Measurements from ENCODE around the gene ADH1B.
"Not testable (repeated sequence)": the region's sequence is repeated elsewhere in the genome, so short reads cannot be mapped to it uniquely, and the experiment has no call there.

Gene ADH1B

GRCh38 chr4:99321241-99322191 lies at the start of gene ADH1B:
ADH1B (minus strand) TSS chr4:99321401; CDS start chr4:99321331, 70 bp downstream.
- no peak for DNase-seq

- DNase-seq: not testable (repeated sequence)
Measured at GRCh38 chr4:99367817-99368216, 46.6 kb upstream of the ADH1B start.

GRCh38 chr4:99366491-99366890 lies 45.3 kb upstream of the ADH1B start:
- no peak for DNase-seq

DNA sequence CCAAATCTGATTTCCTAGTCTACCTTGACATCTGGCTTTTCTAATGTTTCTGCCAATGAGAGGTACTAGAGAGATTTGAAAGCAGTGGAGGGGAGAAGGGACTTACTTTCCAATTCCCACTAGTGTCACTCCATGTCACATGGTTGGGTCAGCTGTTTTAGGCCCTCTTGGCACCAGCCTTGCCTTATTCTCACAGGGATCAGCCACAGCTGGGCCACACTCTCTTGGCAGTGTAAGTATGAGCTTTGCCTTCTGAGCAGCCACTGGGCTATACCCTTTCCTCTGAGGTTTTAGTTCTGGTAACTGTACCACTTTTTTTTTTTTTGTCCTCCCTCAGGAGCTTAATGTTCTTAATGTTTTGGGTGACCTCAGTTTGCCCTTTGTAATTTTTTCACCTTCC lies 41.6 kb upstream of the ADH1B start:
- DNase-seq: no peak

GRCh38 chr4:99361899-99362275 lies 40.7 kb upstream of the ADH1B start:
- DNase-seq: no peak

GRCh38 chr4:99361268-99361898 lies 40.2 kb upstream of the ADH1B start:
- no peak for DNase-seq

- no peak for DNase-seq
Measured at GRCh38 chr4:99359480-99360204, 38.4 kb upstream of the ADH1B start.

DNA sequence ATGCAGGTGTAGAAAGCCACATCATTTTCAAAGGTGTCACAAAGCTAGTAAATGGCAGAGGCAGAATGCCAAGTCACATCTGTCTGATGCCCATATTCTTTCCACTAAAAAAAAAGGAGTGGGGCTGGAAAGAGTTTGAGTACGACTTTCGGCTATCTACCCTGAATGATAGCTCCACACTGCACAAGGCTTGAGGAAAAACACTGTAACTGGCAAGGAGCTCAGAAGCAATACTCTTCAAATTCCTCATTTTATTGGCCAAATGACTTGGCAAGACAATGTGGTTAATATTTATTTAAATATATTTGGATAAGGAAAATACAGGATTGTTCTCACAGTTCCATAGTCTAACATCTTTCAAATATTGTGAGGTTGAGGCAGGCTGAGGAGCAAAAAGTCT lies 36.7 kb upstream of the ADH1B start:
- no peak for DNase-seq

GRCh38 chr4:99356992-99357391 lies 35.8 kb upstream of the ADH1B start:
- DNase-seq: no peak

DNA sequence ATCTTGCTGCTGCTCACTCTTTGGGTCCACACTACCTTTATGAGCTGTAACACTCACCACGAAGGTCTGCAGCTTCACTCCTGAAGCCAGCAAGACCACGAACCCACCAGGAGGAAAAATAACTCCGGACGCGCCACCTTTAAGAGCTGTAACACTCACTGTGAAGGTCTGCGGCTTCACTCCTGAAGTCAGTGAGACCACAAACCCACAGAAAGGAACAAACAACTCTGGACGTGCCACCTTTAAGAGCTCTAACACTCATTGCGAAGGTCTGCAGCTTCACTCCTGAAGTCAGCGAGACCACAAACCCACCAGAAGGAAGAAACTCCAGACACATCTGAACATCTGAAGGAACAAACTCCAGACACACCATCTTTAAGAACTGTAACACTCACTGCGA lies 34.9 kb upstream of the ADH1B start:
- not testable (repeated sequence) for DNase-seq

DNA sequence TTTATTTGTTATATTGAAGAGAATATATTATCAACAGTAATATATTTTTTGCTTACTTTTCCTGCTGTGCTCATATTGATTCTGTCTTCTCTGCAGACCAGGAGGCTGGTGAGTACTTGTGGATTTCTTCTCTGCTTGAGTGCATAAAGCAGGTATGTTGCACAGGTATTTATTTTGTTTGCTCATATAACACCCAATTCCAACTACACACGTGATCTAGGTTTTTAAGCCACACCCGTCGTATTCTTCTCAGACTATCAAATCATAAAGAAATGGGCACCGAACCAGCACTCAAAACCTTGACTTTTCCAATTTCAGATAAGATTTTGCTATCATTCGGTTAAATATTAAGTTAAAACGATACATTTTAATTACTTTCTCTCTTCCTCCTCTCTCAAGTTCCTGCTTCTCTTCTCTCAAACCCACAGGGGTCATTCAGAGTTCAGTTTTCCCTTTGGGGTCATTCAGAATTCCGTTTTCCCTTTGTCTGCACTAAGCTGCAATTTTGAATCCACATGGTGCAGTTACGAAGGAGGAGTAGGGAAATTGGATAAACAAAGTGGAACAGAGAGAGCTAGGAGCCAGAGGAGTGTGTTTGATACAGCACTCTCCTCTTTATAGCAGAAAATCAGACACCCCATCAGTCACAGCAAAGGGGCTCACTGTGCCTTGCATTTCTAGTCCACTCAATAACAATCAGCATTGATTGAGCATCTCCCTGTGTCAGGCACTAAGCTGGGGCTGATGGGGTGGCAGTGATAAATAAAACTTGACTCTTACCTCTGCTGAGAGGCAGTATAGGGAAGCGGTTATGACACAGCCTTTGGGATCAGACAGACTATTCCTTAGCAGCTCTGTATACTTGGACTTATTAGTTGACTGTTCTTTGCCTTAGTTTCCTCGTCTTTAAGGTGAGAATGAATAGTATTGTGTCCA lies 31.7 kb upstream of the ADH1B start, which contains the start of gene ADH1C:
Gene ADH1C, minus strand, starts transcription at position 145 of the 936 bp plus-strand sequence. Its CDS starts 71 bp downstream, at position 74.
- no peak for DNase-seq

- no peak for DNase-seq
Measured at GRCh38 chr4:99351487-99351886, 30.3 kb upstream of the ADH1B start.

GRCh38 chr4:99349338-99349737 lies 28.1 kb upstream of the ADH1B start:
- no peak for DNase-seq

DNA sequence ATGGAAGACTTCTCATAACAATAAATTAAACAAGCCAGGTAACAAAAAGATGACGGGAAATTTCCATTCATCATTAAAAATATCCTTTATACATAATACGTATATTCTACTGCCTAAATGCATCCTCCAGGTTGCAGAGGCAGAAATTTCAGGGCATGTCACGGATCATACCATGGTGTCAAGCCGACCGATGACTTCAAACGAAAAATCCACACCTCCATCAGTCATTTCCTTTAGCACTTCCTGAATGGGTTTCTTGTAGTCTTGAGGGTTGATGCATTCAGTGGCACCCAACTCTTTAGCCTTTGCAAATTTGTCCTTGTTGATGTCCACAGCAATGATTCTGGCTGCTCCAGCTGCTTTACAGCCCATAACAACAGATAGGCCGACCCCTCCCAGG lies 21.4 kb upstream of the ADH1B start:
- DNase-seq: not testable (repeated sequence)

GRCh38 chr4:99341426-99341825 lies 20.2 kb upstream of the ADH1B start:
- no peak for DNase-seq

GRCh38 chr4:99339172-99339571 lies 18.0 kb upstream of the ADH1B start:
- no peak for DNase-seq

GRCh38 chr4:99336553-99336952 lies 15.4 kb upstream of the ADH1B start:
- DNase-seq: no peak

- DNase-seq: no peak
Measured at GRCh38 chr4:99334880-99335279, 13.7 kb upstream of the ADH1B start.

DNA sequence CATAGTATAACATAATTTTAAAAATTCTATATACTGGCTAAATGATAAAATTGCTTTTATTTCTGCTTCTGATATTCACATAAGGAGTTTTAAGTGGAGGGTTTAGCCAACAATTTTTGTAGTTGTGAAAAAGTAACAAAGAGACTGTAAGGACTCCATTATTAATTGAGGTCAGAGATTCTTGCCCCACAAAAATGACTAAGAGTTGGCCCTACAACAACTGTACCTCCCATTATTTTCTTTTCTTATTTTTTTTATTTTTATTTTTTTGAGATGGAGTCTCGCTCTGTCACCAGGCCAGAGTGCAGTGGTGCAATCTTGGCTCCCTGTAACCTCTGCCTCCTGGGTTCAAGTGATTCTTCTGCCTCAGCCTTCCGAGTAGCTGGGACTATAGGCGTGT lies 9.4 kb upstream of the ADH1B start:
- no peak for DNase-seq

GRCh38 chr4:99329876-99330275 lies 8.7 kb upstream of the ADH1B start:
- no peak for DNase-seq

- no peak for DNase-seq
Measured at GRCh38 chr4:99324979-99325378, 3.8 kb upstream of the ADH1B start.
